Spleen (tissue), 7 donors: ENCODE data around the gene TRPC1.

Experiments
- POLR2AphosphoS5 ChIP-seq, 3 donors: sonication (generic); formaldehyde crosslinking; IDR thresholded peaks; one replicate each; pipeline ENCODE4 v1.5.1; 2017; ENCODE audit warnings: antibody characterized with exemption in 3 of 3
- TF ChIP-seq, protein P1 (sequence below), 11 experiments: fragments of 200-600 bp in 7 of 11; fragments of 450-650 bp in 4 of 11; sonication (generic) in 4 of 11; IDR thresholded peaks in 8 of 11; conservative IDR thresholded peaks in 3 of 11; 1 replicate in 7 of 11; 2 replicates in 4 of 11; pipeline versions ENCODE4 v1.4.0 to v1.8.0; 2016 to 2021; ENCODE audit warnings: antibody characterized with exemption in 11 of 11, inconsistent platforms in 4 of 11, mild to moderate bottlenecking in 1 of 11
- donor health status: DM: no; HTN: no; CAD: no; lungs with moderate emphysema.
- donor health status: DM: no; HTN: no; CAD: no.
- donor health status: DM: no; HTN: no; CAD: no.

- TF ChIP-seq, protein P1, sequence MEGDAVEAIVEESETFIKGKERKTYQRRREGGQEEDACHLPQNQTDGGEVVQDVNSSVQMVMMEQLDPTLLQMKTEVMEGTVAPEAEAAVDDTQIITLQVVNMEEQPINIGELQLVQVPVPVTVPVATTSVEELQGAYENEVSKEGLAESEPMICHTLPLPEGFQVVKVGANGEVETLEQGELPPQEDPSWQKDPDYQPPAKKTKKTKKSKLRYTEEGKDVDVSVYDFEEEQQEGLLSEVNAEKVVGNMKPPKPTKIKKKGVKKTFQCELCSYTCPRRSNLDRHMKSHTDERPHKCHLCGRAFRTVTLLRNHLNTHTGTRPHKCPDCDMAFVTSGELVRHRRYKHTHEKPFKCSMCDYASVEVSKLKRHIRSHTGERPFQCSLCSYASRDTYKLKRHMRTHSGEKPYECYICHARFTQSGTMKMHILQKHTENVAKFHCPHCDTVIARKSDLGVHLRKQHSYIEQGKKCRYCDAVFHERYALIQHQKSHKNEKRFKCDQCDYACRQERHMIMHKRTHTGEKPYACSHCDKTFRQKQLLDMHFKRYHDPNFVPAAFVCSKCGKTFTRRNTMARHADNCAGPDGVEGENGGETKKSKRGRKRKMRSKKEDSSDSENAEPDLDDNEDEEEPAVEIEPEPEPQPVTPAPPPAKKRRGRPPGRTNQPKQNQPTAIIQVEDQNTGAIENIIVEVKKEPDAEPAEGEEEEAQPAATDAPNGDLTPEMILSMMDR (IDR thresholded peaks at IDR 0.05 in 8 of 11, conservative IDR thresholded peaks at IDR 0.05 in 3 of 11) = no peak
- no peak for TF ChIP-seq POLR2AphosphoS5 (IDR thresholded peaks at IDR 0.05)
Observed at GRCh38 chr3:142808103-142808917, 84.5 kb downstream of the TRPC1 start.
